Hematopoietic multipotent progenitor cell (in vitro differentiated cells): ENCODE results near the gene APAF1. TPM values are rescaled to one million over a fixed set of nuclear protein-coding genes. Genes with fewer than 3 reads are reported as not detected.
"Not testable (repeated sequence)": the region's sequence is repeated elsewhere in the genome, so short reads cannot be mapped to it uniquely, and the experiment has no call there.

Experiments
- DNase-seq, 3 donors: peaks; one replicate each; pipeline ENCODE4 v3.0.0-alpha.2; 2011 to 2015; ENCODE audit warnings: low read depth in 2 of 3, low spot score in 2 of 3
- small RNA-seq: library from RNA; depleted of rRNA; stranded (forward); fragments of <200 nt; gene quantifications from one replicate; pipeline ENCODE3, GENCODE V24; 2012
- total RNA-seq: library from RNA; depleted of rRNA; stranded (reverse); fragments of >200 nt; gene quantifications from one replicate; pipeline ENCODE4 v1.2.3, GENCODE V29; 2012

APAF1 gene
- total RNA-seq, 1 donor = 10.2 TPM

- no peak for DNase-seq
These were observed 109.0 kb downstream of the APAF1 start for GRCh38 chr12:98754095-98754494.

GRCh38 chr12:98755855-98756254 lies 110.8 kb downstream of the APAF1 start:
- DNase-seq = not testable (repeated sequence)

GRCh38 chr12:98757455-98757854 lies 112.4 kb downstream of the APAF1 start:
- DNase-seq = no peak

DNA sequence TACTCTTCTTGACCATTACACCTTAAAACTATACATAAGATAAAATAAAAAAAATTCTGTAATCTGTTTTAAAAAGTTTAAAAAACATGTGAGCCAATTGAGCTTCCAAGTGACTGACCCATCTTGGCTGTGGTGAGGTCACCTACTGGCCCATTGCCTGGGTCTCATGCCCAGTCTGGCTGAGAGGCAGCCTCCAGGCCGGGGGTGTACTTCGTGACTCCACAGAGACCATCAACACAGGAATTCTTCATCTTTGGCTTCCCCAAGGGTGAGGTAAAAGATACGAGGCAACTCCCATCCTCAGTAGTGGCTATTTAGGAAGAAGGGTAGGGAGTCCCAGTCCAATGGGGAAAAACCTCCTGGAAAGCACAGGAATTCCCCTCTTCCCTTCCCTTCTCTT lies 113.2 kb downstream of the APAF1 start:
- DNase-seq = no peak

GRCh38 chr12:98763656-98764055 lies 118.6 kb downstream of the APAF1 start:
- no peak for DNase-seq

DNA sequence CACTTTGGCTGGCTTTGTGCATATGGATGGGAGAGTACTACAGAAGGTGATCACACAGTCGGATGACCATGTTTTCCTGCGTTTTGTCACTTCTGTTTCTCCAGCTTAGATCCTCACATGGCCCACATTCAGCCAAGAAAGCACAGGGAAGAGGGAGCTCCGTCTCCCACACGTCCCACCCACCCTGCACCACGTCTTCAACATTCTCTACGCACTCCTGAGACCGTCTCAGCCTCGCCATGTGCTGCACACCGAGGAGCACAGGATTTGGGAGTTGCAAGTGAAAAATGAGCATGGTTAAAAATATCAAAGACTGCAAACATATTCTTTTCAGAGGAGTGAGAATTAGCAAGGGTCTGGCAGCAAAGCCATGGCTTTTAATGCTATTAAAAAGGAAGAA lies 122.2 kb downstream of the APAF1 start:
- no peak for DNase-seq

DNA sequence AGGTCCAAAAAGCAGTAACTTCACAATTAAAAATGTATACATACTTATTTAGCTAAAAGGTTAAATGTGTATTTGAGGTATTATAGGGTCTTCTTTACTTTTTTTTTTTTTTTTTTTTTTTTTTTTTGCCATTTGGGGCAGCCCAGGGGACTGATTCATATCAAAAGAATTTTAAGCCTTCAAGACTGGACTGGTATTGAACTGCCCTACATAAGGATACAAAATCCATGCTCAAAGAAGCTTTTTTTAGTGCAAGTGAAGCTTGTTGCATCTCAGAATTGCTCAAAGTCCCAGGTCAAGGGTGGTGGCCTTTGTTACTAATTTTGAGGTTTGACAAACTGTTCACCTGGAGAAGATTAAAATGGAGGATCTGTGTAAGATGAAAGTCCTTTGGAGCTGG lies 124.0 kb downstream of the APAF1 start:
- no peak for DNase-seq

DNA sequence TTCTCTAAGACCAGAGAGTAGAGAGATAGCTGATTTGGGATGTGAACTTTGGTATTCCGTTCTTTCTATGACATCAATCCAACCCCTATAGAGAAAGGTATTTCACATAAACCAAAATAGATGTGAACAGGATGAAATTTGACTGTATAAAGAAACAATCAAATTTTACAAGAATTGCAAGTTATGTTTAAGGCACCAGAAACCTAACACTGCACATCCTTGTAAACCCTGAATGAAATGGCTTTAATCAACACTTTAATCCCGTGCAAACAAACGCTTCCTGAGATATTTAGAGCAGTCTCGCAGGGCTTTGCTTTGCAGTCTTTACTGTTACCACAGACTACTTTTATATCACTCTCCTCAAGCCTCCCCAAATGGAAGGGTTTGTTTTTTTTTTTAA lies 125.1 kb downstream of the APAF1 start:
- DNase-seq = no peak

DNA sequence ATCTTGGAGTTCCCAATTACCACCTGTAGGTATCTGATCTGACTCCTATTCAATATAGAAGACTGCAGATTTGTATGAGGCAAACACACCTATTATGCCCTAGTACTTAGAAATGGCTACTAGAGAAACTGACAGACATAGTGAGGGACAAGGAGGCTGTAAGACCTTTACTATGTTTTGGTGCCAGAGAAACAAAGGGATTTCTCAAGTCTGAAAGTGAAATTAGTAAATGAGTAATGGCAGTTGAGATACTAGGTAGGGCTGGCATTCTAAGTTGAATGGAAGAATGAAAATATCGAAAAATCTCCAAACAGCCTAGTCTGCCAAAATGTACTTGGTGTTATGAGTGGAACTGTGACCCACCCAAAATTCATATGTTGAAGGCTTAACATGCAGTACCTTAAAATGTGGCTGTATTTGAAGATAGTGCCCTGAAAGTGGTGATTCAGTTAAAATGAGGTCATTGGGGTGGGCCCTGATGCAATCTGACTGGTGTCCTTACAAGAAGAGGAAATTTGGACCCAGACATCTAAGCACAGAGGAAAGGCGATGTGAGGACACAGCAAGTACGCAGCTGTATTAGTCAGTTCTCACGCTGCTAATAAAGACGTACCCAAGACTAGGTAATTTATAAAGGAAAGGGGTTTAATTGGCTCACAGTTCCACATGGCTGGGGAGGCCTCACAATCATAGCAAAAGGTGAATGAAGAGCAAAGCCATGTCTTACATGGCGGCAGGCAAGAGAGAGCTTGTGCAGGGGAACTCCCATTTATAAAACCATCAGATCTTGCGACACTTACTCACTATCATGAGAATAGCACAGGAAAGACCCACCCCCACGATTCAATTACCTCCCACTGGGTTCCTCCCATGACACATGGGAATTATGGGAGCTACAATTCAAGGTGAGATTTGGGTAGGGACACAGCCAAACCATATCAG lies 127.0 kb downstream of the APAF1 start:
- no peak for DNase-seq

DNA sequence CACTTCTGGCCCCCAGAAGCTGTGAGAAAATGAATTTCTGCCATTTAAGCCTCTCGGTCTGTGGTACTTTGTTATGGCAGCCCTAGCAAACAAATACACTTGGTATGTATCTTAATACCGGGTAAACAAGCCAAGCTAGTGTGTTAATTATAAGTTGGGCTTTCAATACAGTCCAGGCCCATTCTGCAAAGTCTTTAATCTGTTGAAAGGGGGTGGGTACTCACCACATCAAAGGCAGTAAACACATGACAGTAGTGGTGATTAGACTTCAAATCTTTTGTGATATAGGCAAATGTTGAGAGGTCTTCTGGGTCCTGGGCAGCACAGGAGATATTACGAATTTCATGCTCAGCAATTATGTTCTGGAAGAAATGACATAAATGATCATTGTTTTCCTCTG lies 127.7 kb downstream of the APAF1 start:
- no peak for DNase-seq

GRCh38 chr12:98780261-98780660 lies 135.2 kb downstream of the APAF1 start:
- DNase-seq = no peak

- DNase-seq = no peak
These were observed 138.3 kb downstream of the APAF1 start for GRCh38 chr12:98783420-98783819.

Small RNA genes within 50 kb of the gene (small RNA-seq; reads per million reads assigned to genes)
- gene SNORA53 = 82.1 reads per million, percentile 97 among the genes with 10 or more reads in this experiment

Other genes starting within 250 kb of the APAF1 start
- gene TMPO, start 129.7 kb upstream of the APAF1 start, total RNA-seq = 66.0 TPM
- gene SLC25A3, start 51.6 kb upstream of the APAF1 start, total RNA-seq = 631 TPM
- 6.2 TPM for gene IKBIP, start 502 bp upstream of the APAF1 start, total RNA-seq